Endothelial cell of umbilical vein (primary cell): ENCODE measurements around the gene PHLDB2. TPM values are rescaled to one million over a fixed set of nuclear protein-coding genes. Genes with fewer than 3 reads are reported as not detected.

ENCODE experiments used
- BruUV-seq: library from RNA; stranded (reverse); fragments of 400-500 nt; replicated peaks from 2 replicates; lab custom pipeline; 2021; lab: Mats Ljungman, UMichigan
- CTCF ChIA-PET: fragments of 300-600, 350-600 bp; sonication (Branson Sonifier 250); formaldehyde crosslinking; loops from one replicate; lab custom pipeline; 2021; ENCODE audit warnings: antibody characterized with exemption, inconsistent platforms; lab: Charles Lee
- POLR2A ChIA-PET: fragments of 300-600, 350-600 bp; sonication (Branson Sonifier 250); formaldehyde crosslinking; loops from one replicate; lab custom pipeline; 2021; ENCODE audit warnings: antibody characterized with exemption, inconsistent platforms; lab: Charles Lee
- DNase-seq: peaks from one replicate; pipeline ENCODE4 v3.0.0-alpha.2; 2011; ENCODE audit warnings: low read depth, low spot score
- FAIRE-seq: peaks from 2 replicates; lab custom pipeline; 2011; peaks lifted over from hg19 to GRCh38; lab: Jason Lieb, UNC
- H2AFZ ChIP-seq: 2 replicates; pipeline ENCODE4 v1.6.0; 2012; ENCODE audit warnings: low read depth, low read length, control low read depth, inconsistent platforms
- H3K27ac ChIP-seq: 2 replicates; pipeline ENCODE4 v1.5.1; 2011; ENCODE audit warnings: low read depth, mild to moderate bottlenecking, control low read depth, low read length, moderate library complexity; ENCODE audit not compliant: insufficient read depth
- H3K27me3 ChIP-seq, 2 experiments: 2 replicates each; pipeline versions ENCODE4 v1.6.0 to v1.6.1; 2011; ENCODE audit warnings: low read length in 2 of 2, mixed read lengths in 1 of 2; ENCODE audit not compliant: control insufficient read depth in 2 of 2, insufficient read depth in 2 of 2
- H3K36me3 ChIP-seq, 2 experiments: 2 replicates in 1 of 2; 3 replicates in 1 of 2; pipeline ENCODE4 v1.5.1; 2011; ENCODE audit warnings: low read length in 2 of 2, mild to moderate bottlenecking in 1 of 2, moderate library complexity in 1 of 2; ENCODE audit not compliant: control insufficient read depth in 2 of 2, insufficient read depth in 2 of 2; ENCODE audit errors: extremely low read depth in 1 of 2
- H3K4me1 ChIP-seq: 3 replicates; pipeline ENCODE4 v1.5.1; 2011; ENCODE audit warnings: mild to moderate bottlenecking, low read length; ENCODE audit not compliant: control insufficient read depth, insufficient read depth; ENCODE audit errors: extremely low read depth
- H3K4me2 ChIP-seq: 2 replicates; pipeline ENCODE4 v1.6.1; 2011; ENCODE audit warnings: low read length, control low read depth, mixed read lengths; ENCODE audit not compliant: insufficient read depth
- H3K4me3 ChIP-seq, 3 experiments: fragments of 200-600 bp in 1 of 3; sonication (generic), shearing (Covaris generic) in 1 of 3; replicated peaks in 1 of 3; 2 replicates each; pipeline ENCODE4 v1.5.1; 2011 to 2016; ENCODE audit warnings: control low read depth in 3 of 3, low read length in 3 of 3, mild to moderate bottlenecking in 2 of 3, inconsistent platforms in 1 of 3, low read depth in 1 of 3, moderate library complexity in 1 of 3; ENCODE audit not compliant: insufficient read depth in 1 of 3
- H3K79me2 ChIP-seq: 2 replicates; pipeline ENCODE4 v1.6.0; 2012; ENCODE audit warnings: low read length, inconsistent platforms; ENCODE audit not compliant: control insufficient read depth, insufficient read depth
- H3K9ac ChIP-seq: replicated peaks from 2 replicates; pipeline ENCODE3; 2011; ENCODE audit warnings: low read length, control low read depth; ENCODE audit not compliant: insufficient read depth; ENCODE audit errors: extremely low read depth
- H3K9me1 ChIP-seq: replicated peaks from 3 replicates; pipeline ENCODE4 v1.6.0; 2011; ENCODE audit warnings: mild to moderate bottlenecking, low read length; ENCODE audit not compliant: control insufficient read depth, insufficient read depth; ENCODE audit errors: extremely low read depth
- H3K9me3 ChIP-seq: replicated peaks from 2 replicates; pipeline ENCODE4 v1.5.1; 2012; ENCODE audit warnings: low read length, inconsistent platforms; ENCODE audit not compliant: control insufficient read depth, insufficient read depth
- H4K20me1 ChIP-seq: replicated peaks from 2 replicates; pipeline ENCODE3; 2011; ENCODE audit warnings: mild to moderate bottlenecking, low read length; ENCODE audit not compliant: control insufficient read depth, insufficient read depth; ENCODE audit errors: extremely low read depth
- CTCF ChIP-seq, 2 donors: IDR thresholded peaks; 1 replicate in 1 of 2; 2 replicates in 1 of 2; pipeline ENCODE4 v1.5.1; 2011; ENCODE audit warnings: low read length in 2 of 2, mild to moderate bottlenecking in 2 of 2, moderate library complexity in 2 of 2, control low read depth in 1 of 2, inconsistent platforms in 1 of 2, low read depth in 1 of 2; ENCODE audit not compliant: insufficient read depth in 1 of 2; ENCODE audit errors: extremely low read depth in 1 of 2
- EZH2 ChIP-seq: IDR thresholded peaks from 2 replicates; pipeline ENCODE4 v1.6.1; 2012; ENCODE audit warnings: borderline replicate concordance, low read depth, mild to moderate bottlenecking, moderate library complexity, low read length, inconsistent platforms; ENCODE audit not compliant: severe bottlenecking
- MYC ChIP-seq: IDR thresholded peaks from one replicate; pipeline ENCODE4 v1.6.1; 2011; ENCODE audit warnings: mild to moderate bottlenecking, low read depth, low read length
- dilution Hi-C: fragments of 300-500 bp; cut with MboI; formaldehyde crosslinking; loops from one replicate; pipeline ENCODE4 v1.15.0; 2019; ENCODE audit warnings: low sequenced_read_pairs; ENCODE audit not compliant: extremely low pct_ligation_motif_present
- intact Hi-C: fragments of 100-400 bp; cut with micrococcal nuclease; formaldehyde crosslinking; loops from one replicate; pipeline ENCODE4 v1.10.0; 2022
- polyA plus RNA-seq, 4 experiments: library from polyadenylated mRNA; depleted of rRNA in 3 of 4; stranded (reverse) in 3 of 4; unstranded in 1 of 4; fragments of >200 nt; gene quantifications; 2 replicates each; pipeline versions ENCODE4 v1.2.1 to v1.2.3, GENCODE V29; 2011 to 2012; ENCODE audit warnings: missing spikeins in 1 of 4
- total RNA-seq: library from RNA; stranded (reverse); gene quantifications from 2 replicates; pipeline ENCODE4 v1.2.3, GENCODE V29; 2021

Gene PHLDB2
- total and polyA plus RNA-seq, 2 donors (not counting 3 experiments of a cell fraction or from before 2014, with no cell fraction given) = 22.4 to 104 TPM

GRCh38 chr3:112013058-112013783 lies 154.2 kb downstream of the PHLDB2 start:
- Histone ChIP-seq H3K79me2 (no peaks in the 10 kb centered on the region), H3K4me1 (no peaks in the 10 kb centered on the region), H2AFZ (peak overlapping the region; percentile 75), H3K9me3 (no peaks in the 10 kb centered on the region), H3K4me3 (no peak overlapping the region), H3K27ac (no peak overlapping the region), H3K9me1 (peaks cover 5% of the 10 kb centered on the region), H3K27me3 (no peaks in the 10 kb centered on the region), H4K20me1 (no peaks in the 10 kb centered on the region), H3K9ac (no peak overlapping the region), H3K4me2 (no peak overlapping the region), H3K36me3 (no peaks in the 10 kb centered on the region)
- dilution Hi-C loops (no loop called here), intact Hi-C loops (loop anchor here (1.0 kb wide), 5 partner anchors 24 to 344 kb away; no protein-coding TSS in a partner anchor)
- POLR2A ChIA-PET = interaction anchor here (0.6 to 0.9 kb wide), 2 partner anchors 46 to 296 kb away, joined by 3 read pairs; no protein-coding TSS in a partner anchor
- BruUV-seq = no TSS peak
- FAIRE-seq (peak; percentile 72), DNase-seq (peak; percentile 70)
- peak; percentile 64 to 69 for TF ChIP-seq CTCF (IDR thresholded peaks at IDR 0.05; ENCODE audit: extremely low read depth in 1 of 2, insufficient read depth in 1 of 2, low read depth in 1 of 2, low read length in 2 of 2)
- TF ChIP-seq EZH2 = no peak
- CTCF ChIA-PET = interaction anchor here (0.6 to 8.2 kb wide), 61 partner anchors 10 to 435 kb away, joined by 3 to 291 read pairs (median 5); partner anchors contain the start of genes ABHD10, PHLDB2, SLC9C1 and TAGLN3

- Histone ChIP-seq H3K27me3 (no peaks in the 10 kb centered on the region), H3K9me3 (no peaks in the 10 kb centered on the region), H3K4me1 (no peaks in the 10 kb centered on the region), H3K9ac (no peak overlapping the region), H4K20me1 (no peaks in the 10 kb centered on the region), H3K79me2 (no peaks in the 10 kb centered on the region), H3K36me3 (no peaks in the 10 kb centered on the region), H3K4me3 (no peak overlapping the region), H3K4me2 (no peak overlapping the region), H3K9me1 (peaks cover 5% of the 10 kb centered on the region), H2AFZ (no peak overlapping the region), H3K27ac (no peak overlapping the region)
- peak; percentile 9 for DNase-seq
- dilution Hi-C loops (no loop called here), intact Hi-C loops (loop anchor here (1.0 kb wide), 5 partner anchors 24 to 344 kb away; no protein-coding TSS in a partner anchor)
- FAIRE-seq = no peak
- CTCF ChIA-PET = interaction anchor here (0.6 to 8.2 kb wide), 60 partner anchors 9 to 436 kb away, joined by 3 to 291 read pairs (median 5); partner anchors contain the start of genes ABHD10, PHLDB2, SLC9C1 and TAGLN3
- TF ChIP-seq CTCF (IDR thresholded peaks at IDR 0.05; ENCODE audit: extremely low read depth in 1 of 2, insufficient read depth in 1 of 2, low read depth in 1 of 2, low read length in 2 of 2) = peak in 1 of 2 donors; percentile 1
- no peak for TF ChIP-seq MYC
- POLR2A ChIA-PET = interaction anchor here (0.6 to 0.9 kb wide), 2 partner anchors 46 to 297 kb away, joined by 3 read pairs; no protein-coding TSS in a partner anchor
- no TSS peak for BruUV-seq
These were observed 154.7 kb downstream of the PHLDB2 start for GRCh38 chr3:112013784-112014143.
